PC-9 (cell line): Measurements from ENCODE around the gene JOSD2.

ENCODE experiments used
- EZH2 ChIP-seq: fragments of 200-600 bp; sonication (generic); IDR thresholded peaks from 2 replicates; pipeline ENCODE4 v1.8.0; 2017; ENCODE audit warnings: antibody characterized with exemption, low read depth
- TF ChIP-seq, protein P1 (sequence below): fragments of 200-600 bp; sonication (generic); conservative IDR thresholded peaks from 2 replicates; pipeline ENCODE4 v1.6.1; 2017; ENCODE audit warnings: mixed run types, antibody characterized with exemption, mild to moderate bottlenecking, moderate library complexity

DNA sequence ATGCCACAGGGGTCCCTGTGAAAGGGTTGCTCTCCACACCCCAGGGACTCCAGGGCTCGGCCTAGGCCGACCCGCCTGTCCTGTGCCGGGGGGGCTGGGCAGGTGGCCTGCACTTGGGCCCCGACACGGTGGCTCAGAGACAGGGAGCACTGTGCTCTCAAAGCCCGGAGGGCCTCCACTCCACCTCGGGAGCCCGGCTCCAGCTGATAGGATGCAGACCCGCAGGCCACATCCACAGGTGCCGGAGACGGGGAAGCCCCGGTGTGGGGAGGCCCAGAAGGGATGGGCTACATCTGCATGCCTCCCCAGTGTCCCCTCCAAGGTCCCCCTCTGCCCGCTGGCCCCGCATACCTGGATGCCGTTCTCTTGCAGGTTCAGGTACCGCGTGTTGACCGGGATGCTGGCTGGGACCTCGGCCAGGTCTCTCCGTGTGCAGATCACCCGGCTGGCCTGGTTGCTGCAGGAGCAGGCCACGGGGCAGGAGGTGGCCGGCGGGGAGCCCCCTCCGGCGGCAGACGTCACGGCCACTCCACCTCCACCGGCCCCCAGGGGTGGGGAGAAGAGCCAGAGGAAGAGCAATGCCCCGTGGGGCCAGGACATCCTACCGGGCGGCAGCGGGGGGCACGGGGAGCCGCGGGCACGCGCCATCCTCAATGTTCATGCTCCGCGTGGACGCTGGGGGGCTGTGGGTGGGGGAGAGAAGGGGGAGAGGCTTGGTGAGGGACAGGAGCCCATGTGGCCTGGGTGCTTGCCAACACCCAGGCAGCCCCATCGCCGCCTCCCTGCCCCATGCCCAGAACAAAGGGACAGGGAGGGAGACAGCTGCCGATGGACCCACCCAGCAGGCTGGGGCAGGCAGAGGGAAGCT, 37.4 kb upstream of the JOSD2 start:
- TF ChIP-seq, protein P1, sequence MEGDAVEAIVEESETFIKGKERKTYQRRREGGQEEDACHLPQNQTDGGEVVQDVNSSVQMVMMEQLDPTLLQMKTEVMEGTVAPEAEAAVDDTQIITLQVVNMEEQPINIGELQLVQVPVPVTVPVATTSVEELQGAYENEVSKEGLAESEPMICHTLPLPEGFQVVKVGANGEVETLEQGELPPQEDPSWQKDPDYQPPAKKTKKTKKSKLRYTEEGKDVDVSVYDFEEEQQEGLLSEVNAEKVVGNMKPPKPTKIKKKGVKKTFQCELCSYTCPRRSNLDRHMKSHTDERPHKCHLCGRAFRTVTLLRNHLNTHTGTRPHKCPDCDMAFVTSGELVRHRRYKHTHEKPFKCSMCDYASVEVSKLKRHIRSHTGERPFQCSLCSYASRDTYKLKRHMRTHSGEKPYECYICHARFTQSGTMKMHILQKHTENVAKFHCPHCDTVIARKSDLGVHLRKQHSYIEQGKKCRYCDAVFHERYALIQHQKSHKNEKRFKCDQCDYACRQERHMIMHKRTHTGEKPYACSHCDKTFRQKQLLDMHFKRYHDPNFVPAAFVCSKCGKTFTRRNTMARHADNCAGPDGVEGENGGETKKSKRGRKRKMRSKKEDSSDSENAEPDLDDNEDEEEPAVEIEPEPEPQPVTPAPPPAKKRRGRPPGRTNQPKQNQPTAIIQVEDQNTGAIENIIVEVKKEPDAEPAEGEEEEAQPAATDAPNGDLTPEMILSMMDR: no peak
- TF ChIP-seq EZH2: no peak
